Measurements from ENCODE around the gene KCNJ6. TPM values are rescaled to one million over a fixed set of nuclear protein-coding genes. Genes with fewer than 3 reads are reported as not detected.
A peak's percentile ranks its signal among the peaks of the same experiment; 100 is the strongest.

Gene KCNJ6
- total RNA-seq, 1 experiment from 2014 or later: not detected

DNA sequence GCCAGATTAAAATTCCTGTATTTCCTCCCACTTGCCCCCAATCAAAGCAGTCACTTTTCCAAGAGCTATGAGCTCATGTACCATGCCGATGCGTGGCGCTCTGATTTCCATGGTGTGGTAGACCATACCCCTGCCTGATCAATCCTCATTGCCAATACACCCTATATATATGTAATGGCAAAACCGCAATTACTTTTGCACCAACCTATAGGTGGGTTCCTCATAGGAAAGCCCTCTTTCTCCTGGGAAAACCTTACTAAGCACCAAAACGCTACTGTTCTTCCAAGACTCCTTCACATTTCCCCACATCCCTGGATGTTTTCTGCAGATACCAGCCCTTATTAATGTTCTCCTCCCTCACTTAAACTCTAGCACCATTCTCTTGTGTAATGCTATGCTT, 11.0 kb downstream of the KCNJ6 start:
- DNase-seq (ENCODE audit: low spot score): no peak

DNA sequence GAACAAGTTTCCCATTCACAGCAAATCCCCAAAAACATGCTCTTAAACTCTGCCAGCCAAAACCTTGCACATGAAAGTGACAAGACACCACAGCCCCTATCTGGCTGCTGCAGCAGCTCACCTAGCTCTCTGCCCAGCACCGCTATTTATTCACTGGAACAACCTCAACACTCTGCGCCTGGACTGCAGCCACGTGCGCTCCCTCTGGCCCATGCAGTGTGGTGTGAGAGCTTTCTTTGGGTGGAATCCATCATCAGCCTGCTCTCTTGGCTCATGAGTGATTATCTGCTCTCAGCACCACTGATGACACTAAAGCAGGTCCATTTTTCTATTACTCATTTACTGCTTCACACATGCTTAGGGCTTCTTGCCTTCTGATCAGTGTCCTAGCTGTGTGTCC, 11.4 kb downstream of the KCNJ6 start:
- DNase-seq (ENCODE audit: low spot score): no peak

GRCh38 chr21:37903396-37903795, 12.9 kb downstream of the KCNJ6 start:
- DNase-seq (ENCODE audit: low spot score): no peak

GRCh38 chr21:37899146-37899545, 17.1 kb downstream of the KCNJ6 start:
- DNase-seq (ENCODE audit: low spot score): no peak

GRCh38 chr21:37896788-37897187, 19.5 kb downstream of the KCNJ6 start:
- no peak for DNase-seq (ENCODE audit: low spot score)

GRCh38 chr21:37891972-37892371, 24.3 kb downstream of the KCNJ6 start:
- no peak for DNase-seq (ENCODE audit: low spot score)

DNA sequence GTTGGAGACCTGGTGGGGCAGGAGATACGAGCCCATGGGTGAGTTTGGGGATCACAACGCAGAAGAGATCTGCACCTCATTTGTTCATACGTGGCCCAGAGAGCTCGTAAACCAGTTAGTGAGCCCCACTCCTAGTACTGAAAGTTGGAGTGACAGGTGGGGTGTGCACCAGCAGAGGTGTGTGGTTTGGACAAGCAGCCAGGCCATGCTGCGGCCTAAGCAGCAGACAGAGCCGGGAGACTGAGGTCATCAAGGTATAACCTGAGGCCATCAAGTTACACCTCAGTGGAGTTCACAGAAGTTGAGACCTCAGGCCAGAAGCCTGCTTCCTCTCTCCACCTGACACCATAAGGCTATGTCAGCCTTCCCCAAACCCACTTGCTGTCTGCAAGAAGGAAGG, 27.6 kb downstream of the KCNJ6 start:
- no peak for DNase-seq (ENCODE audit: low spot score)

DNA sequence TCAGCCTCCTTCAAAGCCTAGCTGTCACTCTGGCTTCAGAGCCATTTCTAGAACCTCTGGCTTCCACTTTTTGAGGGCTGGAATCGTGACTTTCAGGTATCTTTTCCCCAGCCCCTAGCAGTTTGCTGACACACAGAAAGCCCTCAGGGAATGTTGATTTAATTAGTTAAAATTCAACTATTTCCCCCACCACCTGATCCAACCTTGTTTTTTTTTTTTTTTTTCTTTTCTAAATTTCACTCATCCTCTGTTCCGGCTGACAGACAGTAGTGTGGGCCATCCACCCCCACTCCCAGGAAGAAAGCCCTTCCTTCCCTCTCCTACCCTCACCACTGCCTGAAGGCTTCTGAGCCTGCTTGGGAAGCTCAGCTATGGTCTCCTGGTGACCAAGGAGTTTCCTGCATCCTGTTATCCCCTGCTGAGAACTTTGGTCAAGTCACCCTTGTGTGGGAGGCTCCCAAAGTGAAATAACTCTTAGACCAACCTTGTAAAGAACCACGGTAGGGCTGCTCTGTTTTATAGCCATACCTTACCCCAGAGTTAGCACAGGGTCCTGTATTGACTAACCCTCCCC, 29.4 kb downstream of the KCNJ6 start:
- no peak for DNase-seq (ENCODE audit: low spot score)

- no peak for DNase-seq (ENCODE audit: low spot score)
Measured at GRCh38 chr21:37886120-37886519, 30.1 kb downstream of the KCNJ6 start.

DNA sequence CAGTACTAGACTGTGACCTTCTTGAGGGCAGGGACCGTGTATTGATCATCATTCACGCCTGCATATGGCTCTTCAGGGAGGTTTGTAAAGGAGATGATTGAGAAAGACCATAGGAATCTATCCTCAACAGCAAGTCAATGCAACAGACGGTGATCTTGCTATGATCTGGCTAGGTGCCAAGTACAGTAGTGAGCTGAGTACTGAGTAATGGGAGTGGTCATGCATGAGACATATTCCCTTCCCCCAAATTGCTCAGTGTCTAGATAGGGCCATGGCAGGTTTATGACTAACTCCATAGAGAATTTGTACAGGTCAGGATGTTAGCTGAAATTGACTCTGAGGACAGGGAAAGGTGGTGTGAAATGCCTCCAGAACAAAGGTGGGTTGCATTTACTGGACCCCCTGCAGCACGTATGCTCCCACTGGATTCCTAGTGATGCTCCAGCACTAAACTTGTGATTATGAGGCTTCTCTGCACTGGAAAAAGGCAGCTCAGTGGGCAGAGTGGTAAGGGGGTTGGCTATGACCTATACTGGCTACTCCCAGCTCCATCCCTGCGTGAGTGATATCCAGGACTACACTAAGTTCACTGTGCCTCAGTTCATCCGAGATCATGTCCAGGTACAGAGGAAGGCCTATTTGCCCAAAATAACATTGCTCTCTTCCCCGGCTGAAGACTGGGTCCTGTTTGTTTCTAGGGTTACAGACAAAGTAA, 37.2 kb downstream of the KCNJ6 start:
- DNase-seq (ENCODE audit: low spot score): peak; percentile 78

DNA sequence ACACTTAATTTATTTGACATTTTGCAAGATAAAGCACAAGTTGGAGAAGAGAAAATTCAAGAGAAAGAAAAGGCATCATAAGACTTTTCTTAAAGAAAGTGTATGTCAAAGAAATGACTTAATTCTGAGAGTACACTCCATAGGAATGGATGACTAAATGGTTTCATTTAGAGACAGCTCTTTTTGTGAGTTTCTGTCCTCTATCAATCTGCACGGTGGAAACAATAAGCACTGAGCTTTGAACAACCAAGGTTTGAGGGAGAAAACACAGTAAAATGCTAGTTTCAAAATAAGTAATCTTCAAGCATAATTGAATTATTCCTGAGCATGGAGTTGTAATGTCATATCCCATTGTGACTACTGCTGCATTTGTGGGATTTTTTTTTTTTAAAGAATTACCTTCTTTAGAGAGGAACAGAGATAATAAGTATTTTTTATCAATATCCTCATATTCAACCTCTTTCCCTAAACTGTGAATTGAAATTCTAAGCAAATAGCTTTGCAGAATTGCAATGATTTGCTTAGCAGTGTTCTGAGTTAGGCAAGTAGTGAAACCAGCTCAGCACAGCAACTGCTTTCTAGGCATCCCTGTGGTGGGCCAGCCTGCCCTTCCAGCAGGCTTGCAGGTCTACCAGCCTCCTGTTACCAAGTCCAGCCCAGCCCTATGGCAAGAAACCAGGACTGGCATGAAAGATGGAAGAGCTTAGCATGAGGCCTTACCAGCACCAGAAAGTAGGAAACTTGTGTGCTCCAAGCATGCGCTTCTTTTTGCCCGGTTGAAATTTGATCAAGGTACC, 38.2 kb downstream of the KCNJ6 start:
- no peak for DNase-seq (ENCODE audit: low spot score)

GRCh38 chr21:37877171-37877570, 39.1 kb downstream of the KCNJ6 start:
- DNase-seq (ENCODE audit: low spot score): peak; percentile 48

DNA sequence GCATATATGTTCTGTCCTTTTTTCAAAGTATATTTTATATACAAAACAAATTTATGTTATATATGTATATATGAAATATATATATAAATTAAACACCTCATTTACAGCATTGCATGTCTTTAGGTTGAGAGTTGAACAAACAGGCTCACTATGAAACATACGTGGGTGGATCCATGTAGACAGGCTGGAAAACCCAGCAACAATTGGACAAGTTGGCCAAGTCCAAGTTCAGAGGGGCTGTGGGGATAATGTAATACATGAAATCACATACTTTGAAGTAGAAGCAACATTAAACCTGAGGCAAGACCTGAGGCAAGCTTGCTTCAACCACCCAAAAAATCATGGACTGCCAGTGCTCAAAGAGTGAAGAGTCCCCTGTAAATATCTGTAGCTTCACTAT, 39.7 kb downstream of the KCNJ6 start:
- no peak for DNase-seq (ENCODE audit: low spot score)

DNA sequence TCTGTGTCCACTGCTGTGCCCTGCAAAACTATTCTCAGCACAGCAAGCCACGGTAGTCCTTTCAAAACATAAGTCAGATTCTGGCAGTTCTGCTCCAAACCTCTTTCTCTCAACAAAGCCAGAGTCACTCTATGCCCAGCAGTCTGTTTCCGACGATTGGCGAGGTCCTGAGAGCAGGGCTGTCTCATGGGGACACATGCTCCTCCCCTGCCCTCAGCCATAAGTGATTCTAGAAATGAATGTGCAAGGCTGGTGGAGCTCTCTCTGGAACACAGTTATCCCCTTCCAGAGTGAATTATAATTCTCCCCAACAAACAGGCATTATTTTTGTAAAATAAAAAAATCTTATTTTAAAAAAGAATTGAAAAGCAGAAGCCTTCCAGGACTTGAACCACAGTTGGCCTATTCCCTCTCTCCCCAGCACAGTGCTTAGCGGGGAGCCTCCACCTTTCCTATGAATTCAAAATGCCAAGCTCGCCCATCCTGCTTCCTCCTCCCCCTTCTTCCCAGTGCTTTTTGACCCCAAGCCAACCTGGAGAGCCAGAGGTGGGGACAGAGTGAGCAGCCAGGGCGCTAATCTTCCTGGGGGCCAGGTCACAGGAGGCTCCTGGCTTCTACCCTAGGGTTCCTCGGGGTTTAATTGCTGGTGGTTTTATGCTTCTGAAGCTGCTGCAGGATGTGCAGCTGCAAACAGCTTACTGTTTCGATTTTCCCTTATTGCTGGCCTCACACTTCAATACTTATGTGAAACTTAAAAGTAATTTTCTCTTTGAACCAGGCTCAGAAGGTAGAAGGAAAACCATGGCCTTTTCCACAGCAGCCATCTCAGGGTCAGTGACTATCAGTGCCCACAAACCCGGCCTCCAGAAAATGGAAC, 41.1 kb downstream of the KCNJ6 start:
- no peak for DNase-seq (ENCODE audit: low spot score)

- no peak for DNase-seq (ENCODE audit: low spot score)
Measured at GRCh38 chr21:37874481-37874880, 41.8 kb downstream of the KCNJ6 start.

GRCh38 chr21:37873655-37874054, 42.6 kb downstream of the KCNJ6 start:
- no peak for DNase-seq (ENCODE audit: low spot score)

DNA sequence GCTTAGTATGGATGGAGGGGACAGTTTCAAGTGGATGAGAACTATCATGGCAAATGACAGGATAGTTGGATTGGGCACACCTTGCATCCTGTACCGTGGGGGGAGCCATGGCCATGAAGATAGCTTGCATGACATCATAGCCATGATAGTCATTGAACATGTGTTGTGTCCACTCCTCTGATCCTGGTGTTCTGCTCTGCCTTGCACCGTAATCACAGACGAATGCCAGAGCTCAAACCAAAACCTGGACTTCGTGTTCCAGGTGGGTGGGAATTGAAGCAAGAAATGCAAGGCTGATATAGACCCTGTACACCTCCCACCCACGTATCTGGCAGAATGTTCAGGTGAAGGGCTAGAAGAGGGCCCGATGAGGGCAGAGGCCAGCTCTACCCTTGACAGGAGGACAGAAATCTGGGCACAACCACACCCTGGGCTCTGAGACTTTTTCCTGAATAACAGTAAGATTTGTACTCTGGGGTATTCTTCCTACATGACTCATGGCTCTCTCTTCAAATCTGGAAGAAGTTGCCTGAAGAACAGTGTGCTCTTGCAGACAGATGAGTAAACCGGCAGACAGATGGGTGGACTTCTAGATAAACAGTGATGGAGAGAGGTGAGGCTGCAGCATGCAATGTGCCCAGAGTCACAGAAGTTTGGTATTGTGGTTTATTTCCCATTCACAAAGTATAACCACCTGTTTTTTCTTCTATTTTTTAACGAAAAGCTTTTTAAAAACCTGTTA, 45.0 kb downstream of the KCNJ6 start:
- DNase-seq (ENCODE audit: low spot score): peak; percentile 47

DNA sequence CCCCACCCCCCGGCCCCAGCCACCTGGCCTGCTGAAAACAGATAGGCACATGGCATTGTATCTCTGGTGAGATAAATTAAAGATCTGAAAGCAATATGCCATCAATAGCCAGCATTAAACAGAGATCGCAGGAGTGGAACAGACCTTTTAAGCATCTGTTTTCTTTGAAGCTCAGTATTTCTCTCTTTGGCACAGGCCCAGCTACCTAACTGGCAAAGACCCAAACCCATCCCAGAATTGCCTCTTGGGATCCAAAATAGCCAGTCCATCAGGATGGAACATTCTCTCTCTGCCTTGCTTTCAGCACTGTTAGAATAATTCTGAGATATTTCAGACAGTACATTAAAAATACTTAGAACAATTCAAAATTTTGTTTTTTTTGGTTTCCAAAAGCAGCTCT, 46.0 kb downstream of the KCNJ6 start:
- no peak for DNase-seq (ENCODE audit: low spot score)

DNA sequence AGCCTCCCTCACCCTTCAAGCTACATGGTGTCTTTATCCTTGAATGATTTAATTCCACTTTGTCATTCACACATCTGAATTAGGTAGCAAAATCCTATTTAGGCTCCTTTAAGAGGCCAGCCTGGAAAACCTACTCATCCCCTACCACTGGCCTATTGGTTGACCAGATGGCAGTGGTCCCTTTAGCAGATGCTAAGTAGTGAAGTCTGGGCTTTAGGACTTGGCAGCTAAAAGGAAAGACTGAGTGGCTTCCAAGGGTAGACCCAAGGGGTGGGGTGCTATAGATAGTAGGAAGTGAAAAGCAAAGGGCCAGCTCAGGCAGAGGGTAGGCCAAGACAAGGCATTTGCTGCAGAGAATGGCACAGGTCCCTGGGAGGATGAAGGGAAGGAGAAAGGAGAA, 46.6 kb downstream of the KCNJ6 start:
- no peak for DNase-seq (ENCODE audit: low spot score)

GRCh38 chr21:37868446-37869295, 47.6 kb downstream of the KCNJ6 start:
- no peak for DNase-seq (ENCODE audit: low spot score)
